Measurements from ENCODE around the gene NT5C. TPM values are rescaled to one million over a fixed set of nuclear protein-coding genes. Genes with fewer than 3 reads are reported as not detected.

NT5C gene
- polyA plus RNA-seq, 4 donors, result 48.6 to 169 (median 111) TPM

Other genes starting within 250 kb of the NT5C start
- gene FADS6, start 238.1 kb downstream of the NT5C start, polyA plus RNA-seq, result 10 to 100 TPM in 3 of 4 donors, 1 to 10 TPM in 1; 2.5 to 27.3 (median 25.7) TPM
- gene USH1G, start 208.5 kb downstream of the NT5C start, polyA plus RNA-seq, result 1 to 10 TPM in 1 of 4 donors, under 1 TPM in 3; 0.07 to 3.1 (median 0.63) TPM
- gene OTOP2, start 207.5 kb downstream of the NT5C start, polyA plus RNA-seq, result 1 to 10 TPM in 1 of 4 donors, under 1 TPM in 3; 0.22 to 5.9 (median 0.46) TPM
- gene OTOP3, start 195.8 kb downstream of the NT5C start, polyA plus RNA-seq, result 10 to 100 TPM in 2 of 4 donors, 1 to 10 TPM in 2; 3.1 to 35.7 (median 19.1) TPM
- 10 to 100 TPM; 37.0 to 60.4 (median 40.6) TPM for gene HID1, start 159.0 kb downstream of the NT5C start, polyA plus RNA-seq
- 10 to 100 TPM in 3 of 4 donors, 1 to 10 TPM in 1; 2.3 to 39.6 (median 27.2) TPM for gene CDR2L, start 144.1 kb downstream of the NT5C start, polyA plus RNA-seq
- gene MRPL58, start 119.1 kb downstream of the NT5C start, polyA plus RNA-seq, result 10 to 100 TPM; 22.4 to 73.0 (median 45.7) TPM
- gene ATP5PD, start 84.8 kb downstream of the NT5C start, polyA plus RNA-seq, result 100 to 1,000 TPM; 286 to 919 (median 609) TPM
- gene KCTD2, start 84.5 kb downstream of the NT5C start, polyA plus RNA-seq, result 10 to 100 TPM; 12.3 to 18.0 (median 13.7) TPM
- gene SLC16A5, start 43.8 kb downstream of the NT5C start, polyA plus RNA-seq, result 10 to 100 TPM; 23.5 to 35.4 (median 32.2) TPM
- 10 to 100 TPM; 11.6 to 24.8 (median 18.7) TPM for gene ARMC7, start 21.8 kb downstream of the NT5C start, polyA plus RNA-seq
- 100 to 1,000 TPM in 3 of 4 donors, 10 to 100 TPM in 1; 79.0 to 758 (median 413) TPM for gene JPT1, start 22.8 kb upstream of the NT5C start, polyA plus RNA-seq
- gene SUMO2, start 51.2 kb upstream of the NT5C start, polyA plus RNA-seq, result 100 to 1,000 TPM in 1 of 4 donors, 10 to 100 TPM in 3; 64.3 to 305 (median 71.9) TPM
- gene NUP85, start 73.9 kb upstream of the NT5C start, polyA plus RNA-seq, result 10 to 100 TPM; 39.4 to 49.6 (median 44.5) TPM
- 10 to 100 TPM; 17.6 to 39.1 (median 22.4) TPM for gene GGA3, start 129.9 kb upstream of the NT5C start, polyA plus RNA-seq
- gene MRPS7, start 130.1 kb upstream of the NT5C start, polyA plus RNA-seq, result 10 to 100 TPM; 55.9 to 88.6 (median 74.4) TPM
- 10 to 100 TPM; 13.0 to 29.7 (median 22.9) TPM for gene MIF4GD, start 139.5 kb upstream of the NT5C start, polyA plus RNA-seq
- 10 to 100 TPM; 11.4 to 15.6 (median 12.7) TPM for gene SLC25A19, start 157.7 kb upstream of the NT5C start, polyA plus RNA-seq

All from small intestine (tissue), 4 donors.